ENCODE results near the gene CD82. TPM values are rescaled to one million over a fixed set of nuclear protein-coding genes. Genes with fewer than 3 reads are reported as not detected.

CD82 gene
- polyA plus RNA-seq, 3 donors: 40.8 to 89.0 (median 43.0) TPM

DNA sequence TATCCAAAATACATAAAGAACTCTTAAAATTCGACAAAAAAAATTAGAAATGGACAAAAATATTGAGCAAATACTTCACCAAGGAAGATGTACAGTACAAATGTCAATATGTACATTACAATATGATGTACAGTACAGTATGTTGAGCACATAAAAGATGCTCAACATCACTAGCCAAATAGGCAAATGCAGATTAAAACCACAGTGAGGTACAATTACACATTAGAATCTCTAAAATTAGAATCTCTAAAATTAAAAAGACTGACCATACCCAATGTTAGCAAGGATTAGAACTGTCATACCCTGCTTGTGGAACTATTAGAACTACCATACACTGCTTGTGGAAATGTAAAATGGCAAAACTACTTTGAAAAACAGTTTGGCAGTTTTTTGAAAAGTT is 82.6 kb downstream of the CD82 start:
- Histone ChIP-seq H3K27ac (ENCODE audit: low read depth in 1 of 2, low read length in 2 of 2) (no peak overlapping the region), H3K9ac (ENCODE audit: insufficient read depth, low read length, poor library complexity, severe bottlenecking) (no peak overlapping the region), H3K4me1 (ENCODE audit: control insufficient read depth in 1 of 2, insufficient read depth in 2 of 2, low read length in 2 of 2) (no peaks in the 10 kb centered on the region), H3K4me2 (replicated peaks; ENCODE audit: extremely low read depth, low read length, poor library complexity, severe bottlenecking) (no peak overlapping the region), H4K20me1 (ENCODE audit: insufficient read depth, low read length) (no peaks in the 10 kb centered on the region), H2AFZ (ENCODE audit: insufficient read depth, low read depth, low read length, poor library complexity, severe bottlenecking) (no peak overlapping the region), H3K36me3 (replicated peaks in 1 of 2; ENCODE audit: control insufficient read depth in 1 of 2, insufficient read depth in 2 of 2, low read length in 2 of 2) (no peaks in the 10 kb centered on the region), H3K4me3 (replicated peaks in 1 of 3; ENCODE audit: low read depth in 2 of 3, low read length in 3 of 3) (no peak overlapping the region), H3K79me2 (ENCODE audit: insufficient read depth, low read length) (no peaks in the 10 kb centered on the region), H3K27me3 (ENCODE audit: control insufficient read depth in 2 of 2, insufficient read depth in 2 of 2, low read length in 2 of 2) (no peaks in the 10 kb centered on the region), H3K9me3 (replicated peaks in 1 of 2; ENCODE audit: control insufficient read depth in 1 of 2, insufficient read depth in 1 of 2, low read length in 2 of 2) (peaks cover 0 to 7% of the 10 kb centered on the region in 2 donors)
- Mint-ChIP-seq H3K36me3 (peaks cover 2 to 6% of the 10 kb centered on the region in 2 donors), H3K27ac (no peak overlapping the region), H3K4me1 (peaks cover 15% of the 10 kb centered on the region), H3K4me3 (no peak overlapping the region), H3K27me3 (ENCODE audit: low read depth in 3 of 3) (peaks cover 2 to 23% (median 14%) of the 10 kb centered on the region in 3 donors), H3K9me3 (peaks cover 7 to 12% (median 10%) of the 10 kb centered on the region in 7 donors)
- no peak for TF ChIP-seq CTCF (IDR thresholded peaks at IDR 0.05)
- DNase-seq: no peak
- intact Hi-C loops (cut with micrococcal nuclease): no loop called here
- WGBS (ENCODE audit: insufficient coverage): no CpG with 5 or more reads among the region's 1 CpG

DNA sequence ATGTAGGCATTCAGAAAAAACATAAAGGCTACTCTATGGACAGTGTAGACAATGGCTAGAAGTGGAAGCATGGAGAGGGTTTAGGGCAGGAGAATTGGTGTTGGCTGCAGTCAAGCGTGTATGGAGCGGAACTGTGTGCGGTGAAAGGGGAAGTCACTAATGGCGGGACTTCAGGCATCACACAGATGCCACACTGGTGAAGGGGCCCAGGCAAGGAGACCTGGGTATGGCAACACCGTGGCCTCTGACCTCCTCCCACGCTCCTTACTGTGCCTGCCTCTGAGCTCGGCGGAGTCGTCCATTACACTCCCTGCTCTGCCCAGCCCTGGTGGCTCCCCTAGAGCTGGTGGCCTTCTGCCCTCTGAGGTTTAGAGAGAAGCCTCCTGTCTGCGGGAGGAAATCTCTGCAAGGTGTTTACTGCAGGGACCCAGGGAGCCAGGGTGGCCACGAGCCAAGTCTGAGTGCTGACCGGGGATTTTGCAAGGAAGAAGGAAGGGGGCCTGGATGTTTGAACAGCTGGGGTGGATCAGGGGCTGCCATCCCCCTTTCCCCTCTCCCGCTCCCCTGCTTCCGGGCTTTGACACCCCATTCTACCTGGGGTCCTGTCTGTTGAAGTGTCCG is 86.2 kb downstream of the CD82 start:
- Mint-ChIP-seq H3K9me3 (peaks cover 0 to 6% (median 0%) of the 10 kb centered on the region in 7 donors), H3K27me3 (ENCODE audit: low read depth in 3 of 3) (peaks cover 1 to 26% (median 15%) of the 10 kb centered on the region in 3 donors), H3K4me3 (peak overlapping the region in 1 of 2 donors; percentile 33), H3K27ac (no peak overlapping the region), H3K4me1 (peaks cover 8% of the 10 kb centered on the region), H3K36me3 (no peaks in the 10 kb centered on the region)
- Histone ChIP-seq H3K4me3 (replicated peaks in 1 of 3; ENCODE audit: low read depth in 2 of 3, low read length in 3 of 3) (no peak overlapping the region), H3K79me2 (ENCODE audit: insufficient read depth, low read length) (no peaks in the 10 kb centered on the region), H3K27ac (ENCODE audit: low read depth in 1 of 2, low read length in 2 of 2) (no peak overlapping the region), H2AFZ (ENCODE audit: insufficient read depth, low read depth, low read length, poor library complexity, severe bottlenecking) (no peak overlapping the region), H3K36me3 (replicated peaks in 1 of 2; ENCODE audit: control insufficient read depth in 1 of 2, insufficient read depth in 2 of 2, low read length in 2 of 2) (no peaks in the 10 kb centered on the region), H4K20me1 (ENCODE audit: insufficient read depth, low read length) (no peaks in the 10 kb centered on the region), H3K4me2 (replicated peaks; ENCODE audit: extremely low read depth, low read length, poor library complexity, severe bottlenecking) (no peak overlapping the region), H3K4me1 (ENCODE audit: control insufficient read depth in 1 of 2, insufficient read depth in 2 of 2, low read length in 2 of 2) (no peaks in the 10 kb centered on the region), H3K27me3 (ENCODE audit: control insufficient read depth in 2 of 2, insufficient read depth in 2 of 2, low read length in 2 of 2) (no peaks in the 10 kb centered on the region), H3K9me3 (replicated peaks in 1 of 2; ENCODE audit: control insufficient read depth in 1 of 2, insufficient read depth in 1 of 2, low read length in 2 of 2) (no peaks in the 10 kb centered on the region), H3K9ac (ENCODE audit: insufficient read depth, low read length, poor library complexity, severe bottlenecking) (no peak overlapping the region)
- intact Hi-C loops (cut with micrococcal nuclease): no loop called here
- DNase-seq: no peak
- WGBS (ENCODE audit: insufficient coverage): 17% methylated on average over 11 of the region's 15 CpGs
- TF ChIP-seq CTCF (IDR thresholded peaks at IDR 0.05): no peak

Data from CD14-positive monocyte (primary cell).